HL-60 (cell line): ENCODE data around the gene FGFR4.

Experiments used
- DNase-seq, 2 experiments: peaks; one replicate each; pipeline ENCODE4 v3.0.0-alpha.2; 2010 to 2020; ENCODE audit warnings: low read depth in 1 of 2, low spot score in 1 of 2
- H3K27ac ChIP-seq: fragments of 250-450 bp; sonication (Bioruptor Pico); replicated peaks from 2 replicates; pipeline ENCODE4 v1.5.1; 2020; ENCODE audit warnings: mild to moderate bottlenecking, moderate library complexity
- H3K27me3 ChIP-seq: fragments of 250-450 bp; sonication (Bioruptor Pico); 2 replicates; pipeline ENCODE4 v1.5.1; 2021; ENCODE audit warnings: mild to moderate bottlenecking, moderate library complexity; ENCODE audit not compliant: insufficient read depth, poor library complexity, severe bottlenecking
- H3K4me3 ChIP-seq: replicated peaks from 2 replicates; pipeline ENCODE4 v1.5.1; 2011; ENCODE audit warnings: mild to moderate bottlenecking, control low read depth, low read length; ENCODE audit not compliant: insufficient read depth
- CTCF ChIP-seq: IDR thresholded peaks from one replicate; pipeline ENCODE4 v1.5.1; 2011; ENCODE audit warnings: low read length, control low read depth, inconsistent platforms; ENCODE audit not compliant: insufficient read depth
- GABPA ChIP-seq: IDR thresholded peaks from 2 replicates; pipeline ENCODE4 v1.6.1; 2012; ENCODE audit warnings: low read depth
- POLR2AphosphoS5 ChIP-seq: IDR thresholded peaks from 2 replicates; pipeline ENCODE4 v1.6.1; 2012; ENCODE audit warnings: low read depth
- REST ChIP-seq: IDR thresholded peaks from 2 replicates; pipeline ENCODE4 v1.6.1; 2012; ENCODE audit warnings: low read depth; ENCODE audit not compliant: insufficient replicate concordance
- SPI1 ChIP-seq: IDR thresholded peaks from 2 replicates; pipeline ENCODE4 v1.6.1; 2012; ENCODE audit warnings: low read depth, mild to moderate bottlenecking, borderline replicate concordance

FGFR4 gene

DNA sequence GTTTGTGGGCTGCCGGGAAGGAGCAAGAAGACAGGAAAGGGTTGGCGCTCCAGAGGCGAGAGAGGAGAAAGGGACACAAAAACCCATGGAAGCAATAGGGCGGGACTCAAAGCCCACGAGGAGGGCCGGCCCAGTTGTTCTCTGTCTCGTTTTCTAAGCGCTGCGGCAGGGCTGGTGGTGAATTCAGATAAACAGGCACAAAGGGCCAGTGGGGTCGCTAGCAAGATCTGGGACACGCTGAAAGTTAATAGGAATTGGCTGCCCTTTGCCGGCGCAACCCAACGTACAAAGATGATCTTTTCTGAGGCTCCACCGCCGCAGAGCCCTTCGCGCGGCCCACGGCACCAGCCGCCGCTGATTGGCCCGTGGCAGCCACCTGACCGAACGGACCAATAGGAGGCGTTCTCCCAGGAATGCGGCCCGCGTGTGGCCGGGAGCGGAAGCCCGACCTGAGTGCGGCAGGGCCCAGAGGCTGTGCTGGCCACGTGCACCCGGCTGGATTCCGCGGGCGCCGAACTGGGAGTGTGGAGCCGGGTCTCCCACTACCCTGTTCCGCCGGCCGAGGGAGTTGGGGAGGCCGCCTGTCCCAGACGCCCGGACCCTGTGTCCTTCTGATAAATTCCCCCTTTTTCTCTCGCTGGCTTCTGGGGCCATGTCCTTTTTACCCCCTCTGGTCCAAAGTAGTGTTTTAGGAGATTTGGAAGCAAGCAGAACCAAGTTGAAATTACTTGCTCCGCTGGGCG is 30.1 kb downstream of the FGFR4 start:
- H3K27me3 ChIP-seq, result no peaks in the 10 kb centered on the region
- TF ChIP-seq REST (no peak), SPI1 (no peak), POLR2AphosphoS5 (no peak), CTCF (no peak), GABPA (no peak)
- DNase-seq, result peak in 1 of 2 experiments; percentile 61
- H3K4me3 ChIP-seq, result no peak overlapping the region
- no peak overlapping the region for H3K27ac ChIP-seq

DNA sequence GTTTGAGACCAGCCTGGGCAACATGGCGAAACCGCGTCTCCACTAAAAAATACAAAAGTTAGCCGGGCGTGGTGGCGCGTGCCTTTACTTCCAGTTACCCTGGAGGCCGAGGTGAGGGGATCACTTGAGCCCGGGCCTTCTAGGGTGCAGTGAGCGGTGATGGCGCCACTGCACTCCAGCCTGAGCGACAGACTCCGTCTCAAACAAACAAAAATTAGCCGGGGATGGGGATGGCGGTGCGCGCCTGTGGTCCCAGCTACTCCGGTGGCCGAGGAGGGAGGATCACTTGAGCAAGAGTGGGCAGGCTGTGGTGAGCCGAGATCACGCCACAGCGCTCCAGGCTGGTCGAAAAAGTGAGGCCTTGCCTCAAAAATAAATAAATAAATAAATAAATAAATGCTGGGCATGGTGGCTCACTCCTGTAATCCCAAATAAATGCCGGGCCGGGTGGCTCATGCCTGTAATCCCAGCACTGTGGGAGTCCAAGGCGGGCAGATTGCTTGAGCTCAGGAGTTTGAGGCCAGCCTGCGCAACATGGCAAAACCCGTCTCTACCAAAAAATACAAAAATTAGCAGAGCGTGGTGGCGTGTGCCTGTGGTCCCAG is 30.8 kb downstream of the FGFR4 start:
- no peak for DNase-seq
- Histone ChIP-seq H3K27me3 (no peaks in the 10 kb centered on the region), H3K4me3 (no peak overlapping the region), H3K27ac (no peak overlapping the region)
- TF ChIP-seq SPI1, result no peak
- TF ChIP-seq CTCF, result no peak
- TF ChIP-seq GABPA, result no peak
- TF ChIP-seq POLR2AphosphoS5, result no peak
- TF ChIP-seq REST, result no peak

GRCh38 chr5:177122566-177122965 is 35.9 kb downstream of the FGFR4 start:
- H3K4me3 ChIP-seq, result no peak overlapping the region
- no peak for TF ChIP-seq SPI1
- no peak for TF ChIP-seq CTCF
- no peak for TF ChIP-seq GABPA
- no peak for TF ChIP-seq REST
- no peak for TF ChIP-seq POLR2AphosphoS5
- H3K27ac ChIP-seq, result no peak overlapping the region
- H3K27me3 ChIP-seq, result no peaks in the 10 kb centered on the region
- no peak for DNase-seq
